ENCODE measurements around the gene ZNF750. TPM values are rescaled to one million over a fixed set of nuclear protein-coding genes. Genes with fewer than 3 reads are reported as not detected.

The ZNF750 gene
- total RNA-seq, 1 donor from 2014 or later: 0.34 TPM

GRCh38 chr17:82835122-82835521 lies 4.7 kb downstream of the ZNF750 start:
- H3K27me3 Mint-ChIP-seq (ENCODE audit: low read depth, unreplicated experiment): peaks cover 2% of the 10 kb centered on the region
- TF ChIP-seq CTCF (IDR thresholded peaks at IDR 0.05; ENCODE audit: insufficient read depth, low read depth, low read length) (no peak), EZH2 (IDR thresholded peaks at IDR 0.05; ENCODE audit: insufficient read depth, low read length) (no peak)
- Histone ChIP-seq H3K4me1 (ENCODE audit: insufficient read depth, low read length) (no peaks in the 10 kb centered on the region), H3K79me2 (ENCODE audit: insufficient read depth, low read length) (no peaks in the 10 kb centered on the region), H3K4me3 (ENCODE audit: insufficient read depth, low read depth, low read length) (no peak overlapping the region), H3K27me3 (ENCODE audit: insufficient read depth, low read length) (no peaks in the 10 kb centered on the region), H3K9ac (ENCODE audit: low read length) (no peak overlapping the region), H4K20me1 (ENCODE audit: insufficient read depth, low read length) (no peaks in the 10 kb centered on the region), H2AFZ (ENCODE audit: low read depth, low read length) (no peak overlapping the region), H3K9me3 (ENCODE audit: insufficient read depth, low read depth, low read length) (no peaks in the 10 kb centered on the region), H3K27ac (ENCODE audit: low read depth, low read length) (no peak overlapping the region), H3K36me3 (ENCODE audit: insufficient read depth, low read length) (no peaks in the 10 kb centered on the region), H3K4me2 (ENCODE audit: low read length) (no peak overlapping the region)
- H3K9me3 Mint-ChIP-seq (ENCODE audit: unreplicated experiment): no peaks in the 10 kb centered on the region
- H3K4me3 Mint-ChIP-seq (ENCODE audit: unreplicated experiment): no peak overlapping the region
- H3K27ac Mint-ChIP-seq (ENCODE audit: unreplicated experiment): no peak overlapping the region
- H3K4me1 Mint-ChIP-seq (ENCODE audit: low read depth, unreplicated experiment): peaks cover 7% of the 10 kb centered on the region
- DNase-seq (ENCODE audit: low read depth): no peak
- no peak for FAIRE-seq
- H3K36me3 Mint-ChIP-seq (ENCODE audit: low read depth, unreplicated experiment): peaks cover 12% of the 10 kb centered on the region

GRCh38 chr17:82832881-82833475 lies 6.8 kb downstream of the ZNF750 start:
- no peaks in the 10 kb centered on the region for H3K4me1 ChIP-seq (ENCODE audit: insufficient read depth, low read length)
- peaks cover 2% of the 10 kb centered on the region for H3K27me3 Mint-ChIP-seq (ENCODE audit: low read depth, unreplicated experiment)
- no peaks in the 10 kb centered on the region for H3K9me3 Mint-ChIP-seq (ENCODE audit: unreplicated experiment)
- H3K27ac Mint-ChIP-seq (ENCODE audit: unreplicated experiment): no peak overlapping the region
- H3K36me3 Mint-ChIP-seq (ENCODE audit: low read depth, unreplicated experiment): peaks cover 15% of the 10 kb centered on the region
- no peaks in the 10 kb centered on the region for H3K36me3 ChIP-seq (ENCODE audit: insufficient read depth, low read length)
- H3K4me3 Mint-ChIP-seq (ENCODE audit: unreplicated experiment): no peak overlapping the region
- H4K20me1 ChIP-seq (ENCODE audit: insufficient read depth, low read length): no peaks in the 10 kb centered on the region
- H3K79me2 ChIP-seq (ENCODE audit: insufficient read depth, low read length): no peaks in the 10 kb centered on the region
- H3K4me2 ChIP-seq (ENCODE audit: low read length): no peak overlapping the region
- no peak for FAIRE-seq
- H3K9ac ChIP-seq (ENCODE audit: low read length): no peak overlapping the region
- TF ChIP-seq EZH2 (IDR thresholded peaks at IDR 0.05; ENCODE audit: insufficient read depth, low read length): no peak
- TF ChIP-seq CTCF (IDR thresholded peaks at IDR 0.05; ENCODE audit: insufficient read depth, low read depth, low read length): no peak
- DNase-seq (ENCODE audit: low read depth): no peak
- no peaks in the 10 kb centered on the region for H3K27me3 ChIP-seq (ENCODE audit: insufficient read depth, low read length)
- no peak overlapping the region for H3K27ac ChIP-seq (ENCODE audit: low read depth, low read length)
- no peak overlapping the region for H2AFZ ChIP-seq (ENCODE audit: low read depth, low read length)
- H3K9me3 ChIP-seq (ENCODE audit: insufficient read depth, low read depth, low read length): no peaks in the 10 kb centered on the region
- H3K4me3 ChIP-seq (ENCODE audit: insufficient read depth, low read depth, low read length): no peak overlapping the region
- H3K4me1 Mint-ChIP-seq (ENCODE audit: low read depth, unreplicated experiment): peaks cover 7% of the 10 kb centered on the region

- no peaks in the 10 kb centered on the region for H3K4me1 ChIP-seq (ENCODE audit: insufficient read depth, low read length)
- H4K20me1 ChIP-seq (ENCODE audit: insufficient read depth, low read length): peaks cover 4% of the 10 kb centered on the region
- no peak overlapping the region for H3K4me3 Mint-ChIP-seq (ENCODE audit: unreplicated experiment)
- H3K27me3 ChIP-seq (ENCODE audit: insufficient read depth, low read length): no peaks in the 10 kb centered on the region
- H3K27me3 Mint-ChIP-seq (ENCODE audit: low read depth, unreplicated experiment): peaks cover 2% of the 10 kb centered on the region
- peaks cover 15% of the 10 kb centered on the region for H3K36me3 Mint-ChIP-seq (ENCODE audit: low read depth, unreplicated experiment)
- no peak for TF ChIP-seq EZH2 (IDR thresholded peaks at IDR 0.05; ENCODE audit: insufficient read depth, low read length)
- TF ChIP-seq CTCF (IDR thresholded peaks at IDR 0.05; ENCODE audit: insufficient read depth, low read depth, low read length): no peak
- no peak for FAIRE-seq
- no peak overlapping the region for H3K27ac ChIP-seq (ENCODE audit: low read depth, low read length)
- no peak overlapping the region for H3K4me3 ChIP-seq (ENCODE audit: insufficient read depth, low read depth, low read length)
- H3K9me3 ChIP-seq (ENCODE audit: insufficient read depth, low read depth, low read length): no peaks in the 10 kb centered on the region
- DNase-seq (ENCODE audit: low read depth): no peak
- no peak overlapping the region for H3K27ac Mint-ChIP-seq (ENCODE audit: unreplicated experiment)
- H3K4me2 ChIP-seq (ENCODE audit: low read length): no peak overlapping the region
- peaks cover 7% of the 10 kb centered on the region for H3K4me1 Mint-ChIP-seq (ENCODE audit: low read depth, unreplicated experiment)
- no peak overlapping the region for H2AFZ ChIP-seq (ENCODE audit: low read depth, low read length)
- no peaks in the 10 kb centered on the region for H3K79me2 ChIP-seq (ENCODE audit: insufficient read depth, low read length)
- H3K36me3 ChIP-seq (ENCODE audit: insufficient read depth, low read length): no peaks in the 10 kb centered on the region
- H3K9me3 Mint-ChIP-seq (ENCODE audit: unreplicated experiment): no peaks in the 10 kb centered on the region
- H3K9ac ChIP-seq (ENCODE audit: low read length): no peak overlapping the region
Measured at GRCh38 chr17:82832411-82832810, 7.4 kb downstream of the ZNF750 start.
